HEK293T (cell line): Measurements from ENCODE around the gene ACAT2.

ENCODE experiments used
- BHLHE40 ChIP-seq: fragments of 450-650 bp; IDR thresholded peaks from 2 replicates; pipeline ENCODE4 v1.6.1; 2016; ENCODE audit warnings: mild to moderate bottlenecking, moderate library complexity, borderline replicate concordance
- L3MBTL2 ChIP-seq: fragments of 450-650 bp; conservative IDR thresholded peaks from 2 replicates; pipeline ENCODE4 v1.6.1; 2016; ENCODE audit warnings: mild to moderate bottlenecking
- PKNOX1 ChIP-seq: fragments of 450-650 bp; IDR thresholded peaks from 2 replicates; pipeline ENCODE4 v1.6.1; 2016

GRCh38 chr6:159714404-159714803 is 47.4 kb upstream of the ACAT2 start:
- no peak for TF ChIP-seq BHLHE40
- TF ChIP-seq L3MBTL2: no peak
- no peak for TF ChIP-seq PKNOX1
